HG02571 (cell line): ENCODE data around the gene NYAP1.
A peak's percentile ranks its signal among the peaks of the same experiment; 100 is the strongest.

Experiments
- ATAC-seq: cut with Tn5 transposase; IDR thresholded peaks from one replicate; pipeline ENCODE4 v1.9.1; 2021; ENCODE audit warnings: mild to moderate bottlenecking, moderate library complexity; ENCODE audit not compliant: unreplicated experiment

NYAP1 gene

DNA sequence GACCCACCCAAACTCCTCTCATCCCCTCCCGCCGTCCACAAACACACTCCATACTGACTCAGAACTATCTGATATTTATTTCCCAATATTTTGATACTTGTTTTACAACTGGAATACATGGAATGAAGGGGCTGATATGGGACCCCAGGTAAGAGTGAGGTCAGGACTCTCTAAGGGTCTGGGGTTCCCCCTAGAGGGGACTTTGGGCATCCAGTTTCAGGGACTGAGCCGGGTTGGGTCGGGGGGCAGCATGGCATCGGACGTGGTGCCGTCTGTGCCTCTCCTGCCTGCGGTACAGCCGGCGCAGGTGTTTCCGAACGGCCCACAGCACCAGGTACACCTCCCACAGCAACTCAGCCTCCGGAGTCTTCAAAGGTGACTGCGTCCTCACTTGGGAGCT, 27.2 kb upstream of the NYAP1 start:
- no peak for ATAC-seq

DNA sequence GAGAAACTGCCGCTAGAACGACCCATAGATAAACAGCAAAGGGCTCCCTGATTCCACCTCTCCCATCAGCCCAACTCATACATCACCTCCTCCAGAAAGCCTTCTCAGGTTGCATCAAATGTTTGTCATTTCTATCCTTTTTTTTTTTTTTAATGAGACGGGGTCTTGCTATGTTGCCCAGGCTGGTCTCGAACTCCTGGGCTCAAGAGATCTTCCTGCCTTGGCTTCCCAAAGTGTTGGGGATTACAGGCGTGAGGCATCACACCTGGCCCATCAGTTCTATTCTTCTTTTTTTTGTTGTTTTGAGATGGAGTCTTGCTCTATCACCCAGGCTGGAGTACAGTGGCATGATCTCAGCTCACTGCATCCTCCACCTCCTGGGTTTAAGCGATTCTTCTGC, 26.7 kb upstream of the NYAP1 start:
- no peak for ATAC-seq

GRCh38 chr7:100464210-100464660, 19.5 kb upstream of the NYAP1 start, which contains the start of gene SPACDR:
Gene SPACDR (minus strand): TSS chr7:100464260. CDS start chr7:100464025, 235 bp downstream.
- ATAC-seq: no peak

GRCh38 chr7:100464791-100465190, 18.9 kb upstream of the NYAP1 start:
- no peak for ATAC-seq

GRCh38 chr7:100465299-100465698, 18.4 kb upstream of the NYAP1 start:
- no peak for ATAC-seq

DNA sequence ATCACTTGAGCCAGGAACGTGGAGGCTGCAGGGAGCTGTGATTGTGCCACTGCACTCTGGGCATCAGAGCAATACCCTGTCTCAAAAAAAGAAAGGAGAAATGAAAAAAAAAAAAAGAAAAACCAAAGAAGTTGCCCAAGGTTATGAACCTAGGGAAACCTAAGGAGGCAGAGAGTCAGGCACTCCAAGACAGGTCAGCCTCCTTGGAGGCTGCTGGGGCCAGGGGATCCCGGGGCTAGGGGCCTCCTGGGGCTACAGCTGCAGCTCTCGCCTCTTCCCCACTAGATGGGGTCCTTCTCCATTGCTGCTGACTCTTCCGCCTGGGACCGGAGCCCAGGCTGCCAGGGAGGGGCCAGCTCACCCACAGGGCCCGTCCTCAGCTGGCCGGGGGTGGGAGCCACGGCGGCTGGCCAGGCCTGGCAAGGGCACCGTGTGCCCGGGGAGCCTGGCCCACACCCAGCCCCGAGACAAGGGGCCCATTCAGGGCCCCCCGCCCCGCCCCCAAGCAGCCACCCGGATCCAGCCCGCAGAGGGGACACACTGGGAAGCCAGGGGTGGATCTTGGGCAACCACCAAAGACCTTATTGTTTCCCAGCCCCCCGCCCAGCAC, 17.9 kb upstream of the NYAP1 start:
- no peak for ATAC-seq

GRCh38 chr7:100466653-100467605, 16.8 kb upstream of the NYAP1 start:
- no peak for ATAC-seq

DNA sequence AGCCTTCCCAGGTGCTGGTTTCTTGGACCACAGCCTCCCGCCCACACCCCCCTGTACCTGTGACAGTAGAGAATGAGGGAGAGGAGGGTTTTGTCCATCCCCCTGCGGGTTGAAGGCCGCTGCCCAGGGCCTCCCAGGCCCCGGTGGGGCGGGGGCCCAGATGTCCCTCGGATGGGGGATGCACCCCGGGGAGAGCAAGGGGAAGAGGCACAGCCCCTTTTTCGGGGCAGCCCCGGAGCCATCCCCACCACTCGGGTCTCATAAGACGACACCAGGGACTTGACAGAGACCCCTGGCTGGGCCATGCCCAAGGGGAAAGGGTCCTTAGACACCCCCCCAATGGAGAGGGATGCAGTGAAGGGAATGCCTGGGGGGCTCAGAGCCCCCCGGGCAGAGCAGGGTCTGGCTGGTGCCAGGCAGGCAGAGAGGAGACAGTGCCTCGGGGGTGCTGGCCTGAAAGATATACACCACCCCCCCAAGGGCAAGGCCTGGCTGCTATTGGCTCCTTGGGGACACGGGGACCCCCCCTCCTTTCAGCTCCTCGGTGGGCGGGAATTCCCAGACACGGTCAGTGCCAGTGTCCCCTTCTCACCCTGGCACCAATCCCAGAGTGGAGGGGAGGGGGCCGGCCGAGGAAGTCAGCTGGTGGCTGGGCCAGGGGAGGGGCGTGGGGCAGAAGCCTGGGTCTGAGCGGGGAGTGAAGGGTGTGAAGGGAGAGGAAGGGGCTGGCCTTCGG, 15.9 kb upstream of the NYAP1 start:
- ATAC-seq: no peak

DNA sequence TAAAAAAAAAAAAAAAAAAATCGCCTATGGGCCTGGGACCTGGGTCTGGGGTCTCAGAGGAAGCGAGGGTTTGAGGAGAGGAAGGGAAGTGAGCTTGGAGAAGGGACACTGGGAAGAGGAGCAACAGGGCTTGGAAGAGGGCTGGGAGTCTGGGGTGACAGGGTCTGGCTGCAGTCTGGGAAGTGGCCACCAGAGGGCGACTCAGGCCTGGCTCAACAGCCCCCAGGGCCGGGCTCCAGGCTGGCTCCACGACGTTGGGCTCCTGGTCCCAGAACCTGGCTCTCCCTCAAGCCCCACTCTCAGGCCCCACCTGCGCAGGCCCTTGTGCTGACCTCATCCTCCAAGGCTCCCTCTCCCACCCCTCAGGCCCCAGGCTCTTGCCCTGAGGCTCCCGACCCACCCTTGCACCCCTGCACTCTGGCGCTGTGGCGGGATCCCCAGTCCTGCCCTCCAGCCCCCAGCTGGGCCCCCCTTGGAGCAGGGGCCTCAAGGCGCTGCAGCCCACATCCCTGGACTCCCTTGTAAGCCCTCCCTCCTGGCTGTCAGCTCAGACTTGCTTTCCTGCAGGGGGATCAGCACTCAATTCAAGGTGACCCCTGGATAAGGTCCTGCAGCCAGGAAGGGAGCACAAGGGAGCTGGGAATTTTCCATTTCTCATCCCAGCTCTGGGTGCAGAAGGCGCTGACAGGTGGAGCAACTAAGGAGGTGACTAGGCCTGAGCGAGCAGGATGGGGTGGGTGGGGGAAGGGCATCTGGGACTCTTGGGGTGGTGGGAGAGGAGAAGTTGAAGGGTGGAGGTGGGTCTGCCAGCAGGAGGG, 14.3 kb upstream of the NYAP1 start:
- peak; percentile 51 for ATAC-seq

DNA sequence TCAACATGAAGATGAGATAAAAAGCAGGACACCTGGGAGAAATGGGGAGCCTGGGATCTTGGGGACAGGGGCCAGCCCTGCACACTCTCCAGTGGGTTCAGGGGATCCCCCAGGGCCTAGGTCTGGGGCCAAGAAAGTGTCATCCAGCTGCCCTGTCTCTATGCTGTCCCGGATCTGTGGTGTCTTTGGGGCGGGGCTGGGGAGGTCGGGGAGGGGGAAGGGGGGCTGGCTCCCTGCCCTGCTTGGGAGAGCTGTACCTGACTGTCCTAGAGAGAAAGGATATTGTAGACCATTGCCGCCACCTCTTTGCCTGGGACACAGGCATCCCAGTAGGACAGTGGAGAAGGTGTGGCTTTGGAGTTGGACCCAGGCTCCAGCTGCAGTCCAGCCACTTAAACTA, 12.7 kb upstream of the NYAP1 start:
- ATAC-seq: no peak

- ATAC-seq: no peak
Measured at GRCh38 chr7:100472121-100472851, 11.4 kb upstream of the NYAP1 start.

- ATAC-seq: no peak
Measured at GRCh38 chr7:100472854-100473499, 10.8 kb upstream of the NYAP1 start.

GRCh38 chr7:100475549-100475948, 8.2 kb upstream of the NYAP1 start:
- ATAC-seq: no peak

GRCh38 chr7:100476101-100476780, 7.5 kb upstream of the NYAP1 start:
- ATAC-seq: no peak

DNA sequence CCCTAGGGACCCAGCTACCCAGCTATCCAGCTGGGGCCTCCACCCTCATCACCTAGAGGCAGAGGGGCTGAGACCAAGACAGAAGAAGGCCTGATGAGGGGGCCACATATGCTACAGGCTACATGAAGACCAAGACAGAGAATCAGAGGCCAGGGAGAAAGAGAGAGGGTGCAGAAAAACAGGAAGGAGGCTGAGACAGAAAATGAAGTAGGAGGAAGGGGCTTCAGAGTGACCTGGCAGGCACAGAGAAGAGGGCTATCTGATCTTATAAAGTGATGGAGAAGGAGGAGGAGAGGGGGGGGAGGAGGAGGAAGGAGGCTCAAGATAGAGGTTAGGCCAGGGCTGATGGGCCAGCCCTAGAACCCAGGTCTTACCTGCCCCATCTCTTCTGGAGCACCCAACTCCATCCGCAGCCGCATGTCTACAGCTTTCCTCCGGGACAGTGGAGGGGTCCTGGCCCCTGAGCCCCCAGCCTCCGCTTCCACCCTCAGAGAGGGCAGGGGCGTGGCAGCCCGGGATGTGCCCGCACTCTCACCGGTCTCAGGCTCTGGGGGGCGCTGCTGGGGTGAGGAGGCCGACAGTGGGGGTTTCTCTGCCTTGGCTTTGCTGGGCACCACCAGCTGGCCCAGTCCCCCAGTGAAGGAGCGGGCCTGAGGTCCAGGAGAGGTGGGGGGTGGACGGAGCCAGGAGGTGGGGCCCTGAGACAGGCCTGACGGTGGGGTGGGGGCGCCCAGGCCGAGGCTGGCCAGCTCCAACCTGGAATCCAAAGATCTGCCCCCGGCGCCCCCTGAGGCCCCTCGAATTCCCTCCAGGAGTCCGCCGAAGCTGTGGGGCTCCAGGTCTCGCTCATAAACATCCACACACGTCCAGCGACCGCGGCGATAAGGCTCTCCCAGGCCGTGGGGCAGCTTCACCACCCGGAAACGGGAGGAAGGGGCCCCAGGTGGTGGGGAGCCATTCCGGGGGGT, 6.5 kb upstream of the NYAP1 start:
- no peak for ATAC-seq

DNA sequence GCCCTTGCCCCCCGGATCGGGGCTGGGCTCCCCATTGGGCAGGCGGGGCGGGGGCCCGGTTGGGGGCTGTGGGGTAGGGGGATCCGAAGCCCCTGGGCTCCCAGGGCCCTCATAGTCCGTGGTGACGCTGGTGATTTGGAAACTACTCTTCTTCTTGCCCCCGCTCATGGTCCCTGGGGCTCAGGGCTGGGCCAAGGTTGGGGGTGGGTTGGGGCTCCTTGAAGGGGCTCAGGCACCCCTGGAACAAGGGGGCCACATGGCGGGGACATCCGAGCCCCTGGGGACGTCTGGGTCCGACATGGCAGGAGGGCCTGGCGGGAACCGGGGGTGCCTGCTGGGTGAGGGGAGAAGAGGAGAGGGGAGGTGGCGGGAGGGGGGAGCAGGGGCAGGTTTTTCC, 5.9 kb upstream of the NYAP1 start:
- no peak for ATAC-seq

DNA sequence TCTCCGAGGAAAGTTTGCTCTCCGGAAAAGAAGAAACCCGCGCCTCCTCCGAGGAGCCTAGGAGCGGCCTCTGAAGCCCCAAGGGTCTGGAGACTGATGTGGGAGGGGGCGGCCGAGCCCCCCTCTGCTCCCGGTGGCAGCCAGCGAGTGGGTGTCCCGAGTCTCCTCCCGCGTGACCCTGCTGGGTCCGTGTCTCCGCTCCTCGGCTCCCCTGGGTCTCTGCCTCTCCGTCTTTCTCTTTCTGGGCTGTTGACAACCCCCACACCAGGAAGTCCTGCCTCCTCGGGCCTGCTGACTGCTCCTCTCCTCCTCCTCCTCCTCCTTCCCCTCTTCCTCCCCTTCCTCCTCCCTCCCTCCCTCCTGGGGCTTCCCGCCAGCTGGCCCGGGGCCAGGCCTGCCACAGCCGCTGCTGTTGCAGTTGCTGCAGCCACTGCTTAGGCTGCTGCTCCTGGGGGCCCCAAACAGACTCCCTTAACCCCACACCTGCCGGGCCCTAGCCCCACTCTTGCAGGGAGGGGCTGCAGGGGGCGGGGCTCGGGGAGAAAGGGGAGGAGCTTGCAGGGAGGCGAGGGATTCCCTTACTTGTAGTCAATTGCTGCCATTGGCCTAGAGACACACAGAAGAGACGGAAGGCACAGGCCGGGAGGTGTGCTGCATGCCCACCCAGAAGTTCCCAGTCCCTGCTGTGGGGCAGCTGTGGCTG, 4.6 kb upstream of the NYAP1 start, which contains the start of gene TSC22D4:
Gene TSC22D4, minus strand, starts transcription at position 257 of the 703 bp plus-strand sequence. CDS start 1,176 bp downstream, outside the sequence.
- ATAC-seq: peak; percentile 56
